Endometrial microvascular endothelial cells (primary cell): ENCODE measurements around the gene ARPC2. TPM values are rescaled to one million over a fixed set of nuclear protein-coding genes. Genes with fewer than 3 reads are reported as not detected.

Source experiments
- in situ Hi-C: cut with HindIII; loops from 2 replicates; pipeline ENCODE4 v1.10.0; 2017; ENCODE audit warnings: low sequenced_read_pairs, low pct_unique_long_range_greater_than_20kb; ENCODE audit errors: inconsistent ontology term
- total RNA-seq: library from RNA; depleted of rRNA; stranded (reverse); fragments of >200 nt; gene quantifications from one replicate; pipeline ENCODE4 v1.2.3, GENCODE V29; 2015; ENCODE audit errors: inconsistent ontology term

Gene ARPC2
- total RNA-seq, 1 donor from 2014 or later: 558 TPM

GRCh38 chr2:218278531-218279360, 61.8 kb downstream of the ARPC2 start:
- in situ Hi-C loops: no loop called here

GRCh38 chr2:218280260-218280870, 63.4 kb downstream of the ARPC2 start:
- in situ Hi-C loops: no loop called here

GRCh38 chr2:218281449-218281848, 64.5 kb downstream of the ARPC2 start:
- in situ Hi-C loops: no loop called here

DNA sequence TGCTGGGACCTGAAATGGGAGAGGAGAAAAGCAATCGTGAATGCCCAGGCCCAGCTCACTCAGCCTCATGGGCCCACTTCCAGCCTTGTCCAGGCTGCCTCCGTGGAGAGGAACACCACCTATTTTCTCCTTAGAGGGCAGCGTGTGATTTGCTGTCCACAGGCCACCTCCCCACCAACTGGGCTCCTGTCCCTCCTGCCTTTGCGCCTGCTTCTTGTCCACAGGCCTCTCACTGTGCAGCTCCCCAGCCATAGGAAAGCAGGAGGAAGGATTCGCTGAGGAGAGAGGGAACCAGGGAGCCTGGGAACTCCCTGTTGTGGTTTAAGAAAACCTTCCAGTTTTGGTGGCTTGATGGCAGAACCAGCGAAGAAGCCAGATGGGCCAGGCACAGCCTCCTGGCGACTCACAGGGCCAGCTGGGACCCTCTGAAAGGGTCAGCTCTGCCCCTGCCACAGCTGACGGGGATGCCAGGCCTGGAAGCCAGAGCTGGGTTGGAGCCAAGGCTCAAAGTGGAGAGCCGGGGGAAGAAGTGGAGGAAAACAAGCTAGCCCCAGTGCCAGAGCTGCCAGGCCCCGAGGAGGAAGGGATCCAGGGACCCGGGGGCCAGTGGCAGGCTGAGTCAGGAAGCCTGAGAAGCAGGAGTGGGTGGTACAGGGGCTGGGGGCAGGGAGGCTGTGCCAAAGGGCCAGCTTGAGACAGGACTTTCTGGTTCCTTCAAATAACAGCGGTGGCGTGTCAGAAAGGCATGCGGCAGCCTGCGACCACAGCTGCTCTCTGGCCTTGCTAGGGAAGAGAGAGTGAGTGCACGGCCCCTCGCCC, 65.4 kb downstream of the ARPC2 start:
- in situ Hi-C loops: no loop called here

GRCh38 chr2:218284106-218284811, 67.3 kb downstream of the ARPC2 start:
- in situ Hi-C loops: no loop called here

- in situ Hi-C loops: no loop called here
Measured at GRCh38 chr2:218285604-218286003, 68.6 kb downstream of the ARPC2 start.

- in situ Hi-C loops: no loop called here
Measured at GRCh38 chr2:218286570-218287459, 69.8 kb downstream of the ARPC2 start.

DNA sequence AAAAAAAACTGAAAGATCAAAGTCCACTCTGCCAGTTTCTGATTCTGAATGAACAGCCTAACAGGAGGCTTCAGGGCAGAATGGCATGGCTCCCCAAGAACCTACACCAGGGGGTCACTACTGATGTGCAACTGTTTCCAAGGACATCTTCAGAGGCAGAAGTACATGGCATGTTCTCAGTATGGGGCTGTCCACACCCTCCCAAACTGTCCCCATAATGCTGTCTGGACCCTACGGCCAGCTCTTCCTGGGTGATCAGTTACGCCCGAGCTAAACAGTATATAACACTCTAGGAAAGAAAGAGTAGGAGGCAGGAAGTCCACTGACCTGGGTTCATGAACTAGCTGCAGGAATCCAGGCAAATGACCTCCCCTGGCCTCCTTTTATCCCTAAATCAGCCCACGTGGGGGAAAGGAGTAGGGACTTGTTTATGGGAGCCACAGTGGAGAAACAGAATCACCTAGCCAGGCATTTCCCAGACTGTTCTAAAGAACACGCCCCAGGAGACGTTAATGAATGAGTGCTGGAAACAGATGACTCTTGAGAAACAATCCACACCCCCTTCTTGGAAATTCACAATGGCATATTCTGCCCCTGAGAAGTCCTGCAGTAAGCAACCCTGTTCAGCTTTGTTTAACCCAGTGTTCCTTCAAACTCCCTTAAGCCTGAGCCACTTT, 72.8 kb downstream of the ARPC2 start:
- in situ Hi-C loops: loop anchor here (10.0 kb wide), 1 partner anchor 275 kb away; the partner anchor contains the start of genes CNOT9 and USP37

- in situ Hi-C loops: loop anchor here (10.0 kb wide), 1 partner anchor 274 kb away; the partner anchor contains the start of genes CNOT9 and USP37
Measured at GRCh38 chr2:218290316-218291261, 73.6 kb downstream of the ARPC2 start.

DNA sequence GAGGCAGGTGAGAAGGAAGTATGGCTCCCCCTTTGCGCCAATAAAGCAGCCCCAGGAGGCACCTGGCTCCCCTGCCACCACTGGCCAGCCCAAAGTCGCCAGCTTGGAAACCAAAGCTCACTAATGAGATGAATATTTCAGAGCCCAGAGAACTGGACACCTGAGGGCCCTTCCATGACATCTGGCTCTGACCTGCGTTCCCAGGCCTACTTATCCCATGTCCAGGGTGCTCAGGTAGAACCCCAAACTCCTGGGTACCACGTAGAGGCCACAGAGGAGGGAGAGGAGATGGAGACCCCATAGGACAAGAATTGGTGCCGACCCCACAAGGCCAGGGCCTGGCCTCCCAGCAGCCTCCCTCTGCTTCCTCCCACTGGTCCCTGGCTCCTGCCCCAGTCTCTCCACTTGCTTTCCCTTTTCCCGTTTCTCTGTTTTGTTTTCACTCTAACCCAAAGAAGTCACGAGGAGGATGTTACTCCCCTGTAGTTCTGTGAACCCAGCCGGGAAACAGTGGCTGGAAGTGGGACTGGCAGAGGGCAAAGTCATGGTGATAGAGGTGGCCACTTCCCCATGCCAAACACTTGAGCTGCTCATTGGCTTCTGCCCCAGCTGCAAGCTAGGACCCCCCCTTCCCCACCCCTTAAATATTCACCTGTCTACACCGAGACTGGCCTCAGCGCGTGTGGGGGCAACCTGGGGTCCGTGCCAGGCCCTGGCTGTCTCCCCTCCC, 74.5 kb downstream of the ARPC2 start:
- in situ Hi-C loops: loop anchor here (10.0 kb wide), 1 partner anchor 273 kb away; the partner anchor contains the start of genes CNOT9 and USP37

DNA sequence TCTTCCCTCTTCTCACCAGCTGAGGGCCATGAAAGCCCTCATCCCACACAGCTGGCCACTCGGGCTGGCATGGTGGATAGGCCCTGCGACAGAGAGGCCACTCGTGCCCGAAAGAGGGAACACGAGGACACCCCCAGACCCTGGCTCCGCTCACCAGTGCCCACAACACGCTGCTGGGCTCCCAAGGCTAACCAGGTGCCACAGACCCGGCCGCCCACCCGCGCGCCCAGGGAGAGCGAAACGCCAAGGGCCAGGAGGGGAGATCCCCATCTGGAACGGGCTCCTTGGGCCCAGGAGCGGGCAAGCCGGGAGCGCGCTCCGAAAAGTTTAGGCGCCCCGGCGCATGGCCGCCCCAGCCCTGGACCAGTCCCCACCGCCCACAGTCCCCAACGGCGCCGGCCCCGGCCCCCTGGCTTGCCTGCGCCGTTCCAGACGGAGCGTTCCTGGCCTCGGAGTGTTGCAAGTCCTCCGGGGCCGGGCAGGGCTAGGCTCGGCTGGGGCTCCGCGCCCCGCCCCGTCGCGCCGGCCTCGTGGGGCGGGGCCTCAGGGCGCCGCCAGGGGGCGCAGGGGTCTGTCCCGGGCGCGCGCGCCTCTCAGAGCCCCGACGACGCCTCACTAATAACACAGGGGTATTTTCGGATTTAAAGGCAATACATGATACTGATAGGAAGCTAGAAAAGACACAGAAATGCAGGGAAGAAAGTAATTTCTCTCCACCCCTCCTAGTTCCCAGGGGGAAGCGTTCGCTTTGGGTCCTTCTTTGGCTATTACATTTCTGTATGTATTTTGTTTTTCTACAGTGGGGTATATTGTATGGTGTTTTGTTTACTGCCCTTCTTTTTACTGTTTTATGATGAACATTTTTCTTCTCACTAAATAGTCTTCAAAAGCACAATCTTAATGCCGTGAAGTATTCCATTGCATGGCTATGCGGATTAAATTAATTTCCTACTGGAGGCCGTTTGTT, 75.3 kb downstream of the ARPC2 start, which contains the start of gene TMBIM1:
Gene TMBIM1 (minus strand): TSS at position 456 of the 967 bp plus-strand sequence. CDS start 10,362 bp downstream, outside the sequence.
- in situ Hi-C loops: loop anchor here (10.0 kb wide), 1 partner anchor 272 kb away; the partner anchor contains the start of genes CNOT9 and USP37

DNA sequence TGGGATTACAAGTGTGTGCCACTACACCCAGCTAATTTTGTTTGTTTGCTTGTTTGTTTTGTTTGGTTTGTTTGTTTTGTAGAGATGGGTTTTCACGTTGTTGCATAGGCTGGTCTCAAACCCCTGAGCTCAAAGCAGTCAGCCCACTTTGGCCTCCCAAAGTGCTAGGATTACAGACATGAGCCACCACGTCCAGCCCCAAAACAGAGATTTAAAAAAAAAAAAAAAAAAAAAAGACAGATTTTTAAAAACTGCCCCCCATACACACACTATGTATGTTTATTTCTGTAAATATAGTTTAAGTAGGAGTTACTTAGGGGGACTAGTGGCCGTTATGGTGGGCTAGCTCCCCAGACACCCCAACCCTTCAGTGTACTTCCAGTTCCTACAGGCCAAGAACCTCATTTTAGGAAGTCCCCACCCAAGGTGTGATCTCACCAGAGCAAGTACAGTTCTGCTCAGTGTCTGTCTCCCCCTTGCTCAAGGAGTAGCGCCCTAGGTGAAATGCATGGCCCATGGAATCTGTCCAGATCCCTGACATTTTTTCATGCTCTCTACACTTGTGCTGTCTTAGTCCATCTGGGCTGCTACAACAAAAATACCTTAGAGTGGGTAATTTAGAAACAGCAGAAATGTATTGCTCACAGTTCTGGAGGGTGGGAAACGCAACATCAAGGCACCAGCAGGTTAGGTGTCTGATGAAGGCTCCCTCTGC, 76.9 kb downstream of the ARPC2 start:
- in situ Hi-C loops: loop anchor here (10.0 kb wide), 1 partner anchor 271 kb away; the partner anchor contains the start of genes CNOT9 and USP37

DNA sequence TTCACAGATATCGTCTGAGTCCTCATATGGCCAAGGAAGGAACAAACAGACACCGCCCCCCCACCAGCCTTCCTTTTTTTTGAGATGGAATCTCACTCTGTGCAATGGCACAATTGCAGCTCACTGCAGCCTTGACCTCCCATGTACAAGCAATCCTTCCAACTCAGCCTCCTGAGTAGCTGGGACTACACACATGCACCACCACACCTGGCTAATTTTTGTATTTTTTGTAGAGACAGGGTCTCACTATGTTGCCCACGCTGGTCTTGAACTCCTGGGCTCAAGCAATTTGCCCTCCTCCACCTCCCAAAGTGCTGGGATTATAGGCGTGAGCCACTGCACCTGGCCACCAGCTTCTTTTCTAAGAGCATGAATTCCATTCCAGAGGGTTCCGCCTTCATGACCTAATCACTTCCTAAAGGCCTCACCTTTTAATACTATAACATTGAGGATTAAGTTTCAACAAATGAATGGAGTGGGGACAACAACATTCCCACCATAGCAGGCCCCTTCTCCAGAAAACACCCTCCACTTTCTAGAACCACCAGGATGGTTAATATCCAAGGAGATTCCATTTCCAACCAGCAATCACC, 77.5 kb downstream of the ARPC2 start:
- in situ Hi-C loops: loop anchor here (10.0 kb wide), 1 partner anchor 270 kb away; the partner anchor contains the start of genes CNOT9 and USP37
